ENCODE measurements around the gene STMN3.

DNA sequence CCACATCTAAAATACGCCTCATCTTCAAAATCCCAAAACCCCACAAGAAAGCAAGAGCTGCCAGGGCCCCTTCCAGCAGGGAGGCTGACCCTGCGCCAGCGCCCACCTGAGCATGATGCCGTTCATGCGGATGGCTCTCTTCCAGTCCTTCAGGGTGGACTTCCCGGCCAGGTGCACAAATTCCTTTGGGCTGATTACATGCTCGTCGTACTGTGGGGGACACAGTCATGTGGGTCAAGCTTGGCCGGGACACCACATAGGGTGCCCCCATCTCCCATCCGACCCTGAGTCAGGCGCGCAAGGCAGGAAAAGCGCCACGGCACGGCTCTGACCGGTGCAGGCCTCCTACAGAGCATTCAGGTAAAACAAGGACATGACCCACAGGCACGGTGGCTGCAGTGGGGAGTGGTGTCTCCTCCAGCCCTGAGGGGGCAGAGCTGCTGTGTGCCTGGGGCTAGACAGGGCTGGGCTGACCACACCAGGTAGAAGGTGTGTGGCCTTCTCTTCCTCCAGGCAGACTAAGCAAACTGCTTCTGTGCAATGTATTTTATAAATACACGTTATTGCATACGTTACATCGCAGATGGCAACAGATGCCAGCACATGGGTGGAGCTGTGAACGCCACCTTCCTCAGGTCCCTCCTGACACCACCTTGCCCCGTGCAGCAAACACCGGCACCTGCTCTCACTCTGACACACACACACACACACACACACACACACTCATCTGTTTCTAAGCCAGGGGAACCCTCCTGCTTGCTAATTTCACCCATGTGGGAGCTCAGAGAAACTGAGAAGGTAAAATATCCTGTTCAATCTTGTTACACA lies 55.4 kb downstream of the STMN3 start:
- TF ChIP-seq CTCF (IDR thresholded peaks at IDR 0.05) (no peak), EZH2phosphoT487 (IDR thresholded peaks at IDR 0.05; ENCODE audit: borderline replicate concordance, low read depth) (no peak), POLR2AphosphoS5 (IDR thresholded peaks at IDR 0.05; ENCODE audit: low read depth, low read length) (no peak), FOXM1 (IDR thresholded peaks at IDR 0.05; ENCODE audit: low read depth) (no peak), SMC3 (IDR thresholded peaks at IDR 0.05; ENCODE audit: low read depth, low read length) (no peak)
